CD4-positive, CD25-positive, alpha-beta regulatory T cell (primary cell): ENCODE results near the gene YIPF5. TPM values are rescaled to one million over a fixed set of nuclear protein-coding genes. Genes with fewer than 3 reads are reported as not detected.
A peak's percentile ranks its signal among the peaks of the same experiment; 100 is the strongest.

Experiments used
- ATAC-seq, 2 donors: fragments of 150-1000 bp; cut with Tn5 transposase; one replicate each; pipeline ENCODE4 v1.10.0; 2021; ENCODE audit warnings: low read depth in 2 of 2, moderate number of reproducible peaks in 2 of 2, moderate library complexity in 1 of 2
- DNase-seq, 3 donors: peaks; one replicate each; pipeline versions ENCODE4 v3.0.0 to v3.0.0-alpha.2; 2012 to 2022; ENCODE audit warnings: mixed read lengths in 1 of 3
- H3K27ac ChIP-seq: one replicate; pipeline ENCODE4 v1.7.0; 2013; ENCODE audit warnings: mild to moderate bottlenecking, low read length; ENCODE audit not compliant: insufficient read depth, poor library complexity, severe bottlenecking
- H3K27me3 ChIP-seq: one replicate; pipeline ENCODE4 v1.7.0; 2013; ENCODE audit warnings: low read length; ENCODE audit not compliant: control insufficient read depth, insufficient read depth
- H3K36me3 ChIP-seq: one replicate; pipeline ENCODE4 v1.7.0; 2013; ENCODE audit warnings: mild to moderate bottlenecking, low read length, moderate library complexity; ENCODE audit not compliant: control insufficient read depth, insufficient read depth
- H3K4me1 ChIP-seq: 2 replicates; pipeline ENCODE4 v1.7.0; 2013; ENCODE audit warnings: mild to moderate bottlenecking, low read length; ENCODE audit not compliant: insufficient read depth, control insufficient read depth, poor library complexity, severe bottlenecking
- H3K4me3 ChIP-seq: one replicate; pipeline ENCODE4 v1.7.0; 2013; ENCODE audit warnings: low read depth, mild to moderate bottlenecking, low read length, moderate library complexity
- H3K9me3 ChIP-seq, 2 experiments: 1 replicate in 1 of 2; 2 replicates in 1 of 2; pipeline ENCODE4 v1.7.0; 2013; ENCODE audit warnings: low read length in 2 of 2, mild to moderate bottlenecking in 1 of 2, moderate library complexity in 1 of 2; ENCODE audit not compliant: control insufficient read depth in 2 of 2
- H3K27ac Mint-ChIP-seq, 3 donors: one replicate each; pipeline ENCODE4 v1.8.0; 2020 to 2022; ENCODE audit warnings: mild to moderate bottlenecking in 3 of 3, mixed read lengths in 3 of 3, moderate library complexity in 2 of 3
- H3K27me3 Mint-ChIP-seq: one replicate; pipeline ENCODE4 v1.8.0; 2022; ENCODE audit warnings: mild to moderate bottlenecking, mixed read lengths
- H3K36me3 Mint-ChIP-seq: one replicate; pipeline ENCODE4 v1.8.0; 2020; ENCODE audit warnings: mixed read lengths
- H3K4me1 Mint-ChIP-seq, 4 donors: one replicate each; pipeline ENCODE4 v1.8.0; 2020 to 2022; ENCODE audit warnings: mixed read lengths in 4 of 4, mild to moderate bottlenecking in 1 of 4
- H3K4me3 Mint-ChIP-seq, 4 donors: one replicate each; pipeline ENCODE4 v1.8.0; 2020 to 2022; ENCODE audit warnings: mild to moderate bottlenecking in 4 of 4, mixed read lengths in 4 of 4, moderate library complexity in 3 of 4
- H3K9me3 Mint-ChIP-seq, 7 donors: one replicate each; pipeline ENCODE4 v1.8.0; 2020 to 2022; ENCODE audit warnings: mixed read lengths in 7 of 7, mild to moderate bottlenecking in 3 of 7, moderate library complexity in 2 of 7
- polyA plus RNA-seq, 4 donors: library from polyadenylated mRNA; unstranded; fragments of 300-500 nt; fragmentation: Illumina TruSeq; gene quantifications; one replicate each; pipeline ENCODE4 v1.2.3, GENCODE V29; 2021
- total RNA-seq: library from RNA; stranded (reverse); gene quantifications from one replicate; pipeline ENCODE4 v1.2.3, GENCODE V29; 2022

The YIPF5 gene
- total and polyA plus RNA-seq, 5 donors from 2014 or later: 45.4 to 104 (median 73.5) TPM

GRCh38 chr5:144177548-144177947 lies 7.1 kb upstream of the YIPF5 start:
- Mint-ChIP-seq H3K36me3 (no peaks in the 10 kb centered on the region), H3K4me1 (peaks cover 3 to 5% (median 4%) of the 10 kb centered on the region in 4 donors), H3K27ac (peak overlapping the region in 1 of 3 donors; percentile 68), H3K4me3 (no peak overlapping the region), H3K9me3 (no peaks in the 10 kb centered on the region), H3K27me3 (no peaks in the 10 kb centered on the region)
- H3K36me3 ChIP-seq: no peaks in the 10 kb centered on the region
- no peak overlapping the region for H3K4me3 ChIP-seq
- no peaks in the 10 kb centered on the region for H3K9me3 ChIP-seq
- ATAC-seq: no peak
- no peak overlapping the region for H3K27ac ChIP-seq
- DNase-seq: no peak
- H3K4me1 ChIP-seq: no peaks in the 10 kb centered on the region
- peaks cover 4% of the 10 kb centered on the region for H3K27me3 ChIP-seq

- H3K27ac ChIP-seq: no peak overlapping the region
- H3K27me3 Mint-ChIP-seq: peaks cover 6% of the 10 kb centered on the region
- no peak overlapping the region for H3K4me3 Mint-ChIP-seq
- peaks cover 12 to 26% (median 20%) of the 10 kb centered on the region in 4 donors for H3K4me1 Mint-ChIP-seq
- DNase-seq (no peak), ATAC-seq (no peak)
- H3K9me3 Mint-ChIP-seq: no peaks in the 10 kb centered on the region
- H3K36me3 ChIP-seq: no peaks in the 10 kb centered on the region
- peaks cover 20% of the 10 kb centered on the region for H3K4me1 ChIP-seq
- H3K4me3 ChIP-seq: no peak overlapping the region
- peaks cover 4% of the 10 kb centered on the region for H3K27me3 ChIP-seq
- H3K9me3 ChIP-seq: no peaks in the 10 kb centered on the region
- no peak overlapping the region for H3K27ac Mint-ChIP-seq
- H3K36me3 Mint-ChIP-seq: peaks cover 2% of the 10 kb centered on the region
Measured at GRCh38 chr5:144173766-144174165, 3.3 kb upstream of the YIPF5 start.

DNA sequence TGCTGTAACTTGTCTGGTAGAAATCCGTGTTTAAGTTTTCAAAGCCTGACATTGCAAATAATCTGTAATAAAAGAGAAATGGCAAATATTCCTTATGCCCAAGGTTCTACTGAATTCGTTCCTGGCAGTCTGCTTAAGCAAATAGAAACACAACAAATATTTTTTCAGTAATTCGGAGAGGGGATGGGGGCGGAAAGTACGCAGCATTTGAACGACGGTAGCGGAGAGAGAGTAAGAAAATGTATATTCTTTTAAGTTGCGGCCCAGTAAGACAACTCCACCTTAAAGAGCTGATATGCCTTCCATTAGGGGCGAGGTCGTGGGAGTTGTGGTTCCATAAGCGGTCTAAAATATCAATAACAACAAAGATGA lies 569 bp downstream of the YIPF5 start:
- H3K27ac Mint-ChIP-seq: peak overlapping the region; percentile 96 to 98 (median 97)
- Histone ChIP-seq H3K4me1 (peaks cover 31% of the 10 kb centered on the region), H3K27ac (peak overlapping the region; percentile 91), H3K36me3 (peaks cover 22% of the 10 kb centered on the region), H3K4me3 (peak overlapping the region; percentile 93), H3K9me3 (no peaks in the 10 kb centered on the region), H3K27me3 (peaks cover 1% of the 10 kb centered on the region)
- H3K27me3 Mint-ChIP-seq: peaks cover 6% of the 10 kb centered on the region
- H3K4me3 Mint-ChIP-seq: peak overlapping the region; percentile 89 to 99 (median 91)
- no peaks in the 10 kb centered on the region for H3K9me3 Mint-ChIP-seq
- H3K4me1 Mint-ChIP-seq: peaks cover 32 to 54% (median 37%) of the 10 kb centered on the region in 4 donors
- DNase-seq (peak in 1 of 3 donors; percentile 13), ATAC-seq (no peak)
- H3K36me3 Mint-ChIP-seq: peaks cover 20% of the 10 kb centered on the region

GRCh38 chr5:144167998-144168397 lies 2.5 kb downstream of the YIPF5 start:
- Histone ChIP-seq H3K36me3 (peaks cover 41% of the 10 kb centered on the region), H3K4me3 (peak overlapping the region; percentile 14), H3K9me3 (no peaks in the 10 kb centered on the region), H3K4me1 (peaks cover 31% of the 10 kb centered on the region), H3K27me3 (no peaks in the 10 kb centered on the region), H3K27ac (no peak overlapping the region)
- no peak for DNase-seq
- Mint-ChIP-seq H3K27ac (peak overlapping the region; percentile 5 to 97 (median 29)), H3K36me3 (peaks cover 26% of the 10 kb centered on the region), H3K4me1 (peaks cover 32 to 57% (median 38%) of the 10 kb centered on the region in 4 donors), H3K9me3 (no peaks in the 10 kb centered on the region), H3K4me3 (peak overlapping the region in 2 of 4 donors; percentile 74 to 91), H3K27me3 (peaks cover 6% of the 10 kb centered on the region)
- ATAC-seq: no peak

DNA sequence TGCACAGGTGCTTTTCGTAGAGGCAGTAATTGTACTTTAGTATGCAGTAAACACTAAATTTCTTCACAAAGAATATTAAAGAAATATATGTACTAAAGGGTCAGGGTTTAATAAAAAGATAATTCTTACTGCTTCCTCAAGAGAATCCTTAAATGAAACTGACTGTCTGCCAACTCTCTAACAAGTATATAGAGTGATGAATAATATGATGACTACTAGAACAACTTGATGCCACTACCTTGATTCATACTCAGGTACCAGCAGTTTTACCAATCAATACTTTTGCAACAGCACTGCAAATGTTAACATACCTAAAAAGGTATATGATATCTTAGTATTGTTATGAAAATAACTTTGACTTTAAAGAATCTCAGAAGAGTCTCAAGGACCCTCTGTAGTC lies 3.8 kb downstream of the YIPF5 start:
- Histone ChIP-seq H3K27ac (no peak overlapping the region), H3K36me3 (peaks cover 54% of the 10 kb centered on the region), H3K9me3 (no peaks in the 10 kb centered on the region), H3K4me1 (peaks cover 31% of the 10 kb centered on the region), H3K4me3 (no peak overlapping the region), H3K27me3 (no peaks in the 10 kb centered on the region)
- Mint-ChIP-seq H3K27me3 (peaks cover 6% of the 10 kb centered on the region), H3K4me3 (no peak overlapping the region), H3K27ac (peak overlapping the region in 1 of 3 donors; percentile 67), H3K36me3 (peaks cover 35% of the 10 kb centered on the region), H3K4me1 (peaks cover 32 to 57% (median 42%) of the 10 kb centered on the region in 4 donors), H3K9me3 (no peaks in the 10 kb centered on the region)
- ATAC-seq: no peak
- no peak for DNase-seq

DNA sequence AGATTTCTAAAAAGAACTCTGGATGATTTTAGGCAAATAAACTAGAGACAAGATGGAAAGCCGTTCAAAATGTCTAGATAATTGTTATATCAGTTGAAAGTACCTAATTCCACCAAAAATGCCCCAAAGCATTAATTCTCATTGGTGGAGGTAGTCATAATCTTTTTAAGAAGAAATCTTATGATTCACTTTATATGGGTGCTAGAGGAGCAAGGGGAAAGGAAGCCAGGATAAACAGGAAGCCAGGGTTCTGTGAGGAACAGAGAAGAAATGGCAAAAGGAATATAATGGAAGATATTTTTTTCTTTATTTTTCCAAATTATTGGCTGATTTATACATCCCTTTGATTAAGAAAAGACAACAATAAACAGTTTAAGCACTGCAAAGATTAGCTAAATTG lies 7.8 kb downstream of the YIPF5 start:
- Histone ChIP-seq H3K27me3 (no peaks in the 10 kb centered on the region), H3K4me1 (peaks cover under 1% of the 10 kb centered on the region), H3K36me3 (peaks cover 77% of the 10 kb centered on the region), H3K27ac (no peak overlapping the region), H3K4me3 (no peak overlapping the region), H3K9me3 (no peaks in the 10 kb centered on the region)
- ATAC-seq (no peak), DNase-seq (no peak)
- no peaks in the 10 kb centered on the region for H3K27me3 Mint-ChIP-seq
- peak overlapping the region in 1 of 3 donors; percentile 42 for H3K27ac Mint-ChIP-seq
- no peaks in the 10 kb centered on the region for H3K9me3 Mint-ChIP-seq
- H3K4me3 Mint-ChIP-seq: no peak overlapping the region
- H3K36me3 Mint-ChIP-seq: peaks cover 39% of the 10 kb centered on the region
- peaks cover 12 to 26% (median 20%) of the 10 kb centered on the region in 4 donors for H3K4me1 Mint-ChIP-seq

GRCh38 chr5:144156767-144157171 lies 13.7 kb downstream of the YIPF5 start:
- no peak for DNase-seq
- Histone ChIP-seq H3K4me3 (no peak overlapping the region), H3K9me3 (no peaks in the 10 kb centered on the region), H3K4me1 (no peaks in the 10 kb centered on the region), H3K27me3 (no peaks in the 10 kb centered on the region), H3K27ac (no peak overlapping the region), H3K36me3 (peaks cover 27% of the 10 kb centered on the region)
- H3K4me3 Mint-ChIP-seq: no peak overlapping the region
- no peaks in the 10 kb centered on the region for H3K9me3 Mint-ChIP-seq
- ATAC-seq: no peak
- peaks cover 14% of the 10 kb centered on the region for H3K36me3 Mint-ChIP-seq
- H3K4me1 Mint-ChIP-seq: peaks cover 0 to 8% (median 5%) of the 10 kb centered on the region in 4 donors
- no peaks in the 10 kb centered on the region for H3K27me3 Mint-ChIP-seq
- peak overlapping the region; percentile 32 to 75 (median 67) for H3K27ac Mint-ChIP-seq

DNA sequence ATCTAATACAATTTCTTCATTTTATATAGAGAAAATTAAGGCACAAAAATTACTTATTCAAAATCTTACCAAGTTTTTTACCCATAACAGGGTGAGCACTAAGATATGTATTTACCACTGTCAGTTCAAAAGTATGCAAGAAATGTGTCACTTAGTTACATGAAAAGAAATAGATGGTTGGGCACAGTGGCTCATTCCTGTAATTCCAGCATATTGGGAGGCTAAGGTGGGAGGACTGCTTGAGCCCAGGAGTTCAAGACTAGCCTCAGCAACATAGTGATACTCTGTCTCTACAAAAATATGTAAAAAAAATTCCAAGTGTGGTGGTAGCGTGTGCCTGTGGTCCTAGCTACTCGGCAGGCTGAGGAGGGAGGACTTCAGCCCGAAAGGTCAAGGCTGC lies 19.4 kb downstream of the YIPF5 start:
- Mint-ChIP-seq H3K27me3 (no peaks in the 10 kb centered on the region), H3K4me3 (no peak overlapping the region), H3K9me3 (peaks cover 0 to 1% (median 0%) of the 10 kb centered on the region in 7 donors), H3K27ac (no peak overlapping the region), H3K4me1 (no peaks in the 10 kb centered on the region), H3K36me3 (peaks cover 3% of the 10 kb centered on the region)
- Histone ChIP-seq H3K4me1 (no peaks in the 10 kb centered on the region), H3K9me3 (no peaks in the 10 kb centered on the region), H3K36me3 (no peaks in the 10 kb centered on the region), H3K27me3 (no peaks in the 10 kb centered on the region), H3K4me3 (no peak overlapping the region), H3K27ac (no peak overlapping the region)
- ATAC-seq: no peak
- DNase-seq: no peak
